Panc1 (cell line): ENCODE data around the gene RIOK3. TPM values are rescaled to one million over a fixed set of nuclear protein-coding genes. Genes with fewer than 3 reads are reported as not detected.
"Not testable (repeated sequence)": the region's sequence is repeated elsewhere in the genome, so short reads cannot be mapped to it uniquely, and the experiment has no call there.

ENCODE experiments used
- ATAC-seq: fragments of 200-7000 bp; cut with Tn5 transposase; 2 replicates; pipeline ENCODE4 v1.9.1; 2020; ENCODE audit warnings: mild to moderate bottlenecking, moderate library complexity
- BruUV-seq: library from RNA; stranded (reverse); fragments of 400-500 nt; replicated peaks from 2 replicates; lab custom pipeline; 2021; lab: Mats Ljungman, UMichigan
- CTCF ChIA-PET: fragments of 300-600 bp; sonication (Branson Sonifier 250); formaldehyde crosslinking; loops from one replicate; lab custom pipeline; 2022; ENCODE audit warnings: antibody characterized with exemption; lab: Charles Lee
- POLR2A ChIA-PET: fragments of 300-600 bp; sonication (Branson Sonifier 250); formaldehyde crosslinking; loops from one replicate; lab custom pipeline; 2022; ENCODE audit warnings: antibody characterized with exemption; lab: Charles Lee
- DNase-seq: peaks from one replicate; pipeline ENCODE4 v3.0.0-alpha.2; 2010; ENCODE audit warnings: low read depth, low spot score
- H3K27ac ChIP-seq: 2 replicates; pipeline ENCODE4 v1.5.1; 2011; ENCODE audit warnings: mild to moderate bottlenecking, low read length, inconsistent platforms
- H3K27me3 ChIP-seq: fragments of 200-500 bp; sonication (Bioruptor generic); 2 replicates; pipeline ENCODE4 v1.6.0; 2014; ENCODE audit warnings: low read length, inconsistent platforms; ENCODE audit not compliant: control insufficient read depth, insufficient read depth
- H3K36me3 ChIP-seq: fragments of 200-500 bp; sonication (Bioruptor generic); 2 replicates; pipeline ENCODE4 v1.5.1; 2014; ENCODE audit warnings: inconsistent platforms, mild to moderate bottlenecking, low read length, moderate library complexity; ENCODE audit not compliant: control insufficient read depth, insufficient read depth
- H3K4me1 ChIP-seq: 2 replicates; pipeline ENCODE4 v1.5.1; 2011; ENCODE audit warnings: inconsistent platforms, mild to moderate bottlenecking, low read length, moderate library complexity; ENCODE audit not compliant: control insufficient read depth, insufficient read depth
- H3K4me3 ChIP-seq, 2 experiments: 2 replicates each; pipeline ENCODE4 v1.5.1; 2011 to 2012; ENCODE audit warnings: low read depth in 2 of 2, low read length in 2 of 2, mild to moderate bottlenecking in 2 of 2, inconsistent platforms in 1 of 2, moderate library complexity in 1 of 2
- H3K9me3 ChIP-seq: fragments of 200-500 bp; sonication (Bioruptor generic); 2 replicates; pipeline ENCODE4 v1.5.1; 2014; ENCODE audit warnings: low read depth, mild to moderate bottlenecking, inconsistent platforms, low read length, moderate library complexity; ENCODE audit not compliant: control insufficient read depth, insufficient read depth
- POLR2AphosphoS5 ChIP-seq: IDR thresholded peaks from 2 replicates; pipeline ENCODE4 v1.6.1; 2012; ENCODE audit warnings: mild to moderate bottlenecking, low read depth, low read length, moderate library complexity
- SIN3A ChIP-seq: IDR thresholded peaks from 2 replicates; pipeline ENCODE4 v1.6.1; 2012; ENCODE audit warnings: low read depth, mild to moderate bottlenecking, low read length, moderate library complexity, borderline replicate concordance; ENCODE audit not compliant: insufficient read depth
- TCF7L2 ChIP-seq: IDR thresholded peaks from 2 replicates; pipeline ENCODE4 v1.6.1; 2011; ENCODE audit warnings: mild to moderate bottlenecking, low read depth, low read length, inconsistent platforms
- in situ Hi-C: cut with HindIII; loops from 2 replicates; pipeline ENCODE4 v1.10.0; 2016; ENCODE audit warnings: low sequenced_read_pairs, low pct_unique_long_range_greater_than_20kb
- intact Hi-C: fragments of 100-400 bp; cut with micrococcal nuclease; formaldehyde crosslinking; loops from one replicate; pipeline ENCODE4 v1.10.0; 2022; ENCODE audit not compliant: unreplicated experiment
- total RNA-seq: library from RNA; stranded (reverse); gene quantifications from one replicate; pipeline ENCODE4 v1.2.1, GENCODE V29; 2021; ENCODE audit not compliant: unreplicated experiment
- TF ChIP-seq, protein P1 (sequence below): fragments of 450-650 bp; IDR thresholded peaks from 2 replicates; pipeline ENCODE4 v1.5.1; 2017; ENCODE audit warnings: mild to moderate bottlenecking
- TF ChIP-seq, protein P2 (sequence below), 2 experiments: IDR thresholded peaks; 2 replicates each; pipeline ENCODE4 v1.6.1; 2011 to 2012; ENCODE audit warnings: low read depth in 2 of 2, control low read depth in 1 of 2, low read length in 1 of 2, mild to moderate bottlenecking in 1 of 2, moderate library complexity in 1 of 2; ENCODE audit not compliant: insufficient read depth in 1 of 2

Gene RIOK3
- total RNA-seq, 1 experiment from 2014 or later = 74.7 TPM

DNA sequence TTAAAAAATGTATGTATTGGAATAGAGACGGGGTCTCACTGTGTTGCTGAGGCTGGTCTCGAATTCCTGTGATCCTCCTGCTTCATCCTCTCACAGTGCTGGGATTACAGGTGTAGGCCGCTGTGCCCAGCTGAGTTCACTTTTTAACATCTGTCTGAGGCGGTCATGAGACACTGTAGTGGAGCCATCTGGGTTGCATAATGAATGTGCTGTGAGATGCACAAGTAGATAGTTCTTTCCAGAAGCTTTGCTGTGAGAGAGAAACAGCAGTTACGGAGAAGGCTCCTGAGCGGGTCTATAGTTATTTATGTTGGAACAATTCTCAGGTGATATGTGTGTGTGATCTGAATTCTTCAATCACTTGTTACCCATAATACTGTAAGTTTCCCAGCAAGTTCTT is 53.3 kb downstream of the RIOK3 start:
- TF ChIP-seq TCF7L2 = no peak
- TF ChIP-seq, protein P1, sequence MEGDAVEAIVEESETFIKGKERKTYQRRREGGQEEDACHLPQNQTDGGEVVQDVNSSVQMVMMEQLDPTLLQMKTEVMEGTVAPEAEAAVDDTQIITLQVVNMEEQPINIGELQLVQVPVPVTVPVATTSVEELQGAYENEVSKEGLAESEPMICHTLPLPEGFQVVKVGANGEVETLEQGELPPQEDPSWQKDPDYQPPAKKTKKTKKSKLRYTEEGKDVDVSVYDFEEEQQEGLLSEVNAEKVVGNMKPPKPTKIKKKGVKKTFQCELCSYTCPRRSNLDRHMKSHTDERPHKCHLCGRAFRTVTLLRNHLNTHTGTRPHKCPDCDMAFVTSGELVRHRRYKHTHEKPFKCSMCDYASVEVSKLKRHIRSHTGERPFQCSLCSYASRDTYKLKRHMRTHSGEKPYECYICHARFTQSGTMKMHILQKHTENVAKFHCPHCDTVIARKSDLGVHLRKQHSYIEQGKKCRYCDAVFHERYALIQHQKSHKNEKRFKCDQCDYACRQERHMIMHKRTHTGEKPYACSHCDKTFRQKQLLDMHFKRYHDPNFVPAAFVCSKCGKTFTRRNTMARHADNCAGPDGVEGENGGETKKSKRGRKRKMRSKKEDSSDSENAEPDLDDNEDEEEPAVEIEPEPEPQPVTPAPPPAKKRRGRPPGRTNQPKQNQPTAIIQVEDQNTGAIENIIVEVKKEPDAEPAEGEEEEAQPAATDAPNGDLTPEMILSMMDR = no peak
- no peak for TF ChIP-seq POLR2AphosphoS5
- TF ChIP-seq, protein P2, sequence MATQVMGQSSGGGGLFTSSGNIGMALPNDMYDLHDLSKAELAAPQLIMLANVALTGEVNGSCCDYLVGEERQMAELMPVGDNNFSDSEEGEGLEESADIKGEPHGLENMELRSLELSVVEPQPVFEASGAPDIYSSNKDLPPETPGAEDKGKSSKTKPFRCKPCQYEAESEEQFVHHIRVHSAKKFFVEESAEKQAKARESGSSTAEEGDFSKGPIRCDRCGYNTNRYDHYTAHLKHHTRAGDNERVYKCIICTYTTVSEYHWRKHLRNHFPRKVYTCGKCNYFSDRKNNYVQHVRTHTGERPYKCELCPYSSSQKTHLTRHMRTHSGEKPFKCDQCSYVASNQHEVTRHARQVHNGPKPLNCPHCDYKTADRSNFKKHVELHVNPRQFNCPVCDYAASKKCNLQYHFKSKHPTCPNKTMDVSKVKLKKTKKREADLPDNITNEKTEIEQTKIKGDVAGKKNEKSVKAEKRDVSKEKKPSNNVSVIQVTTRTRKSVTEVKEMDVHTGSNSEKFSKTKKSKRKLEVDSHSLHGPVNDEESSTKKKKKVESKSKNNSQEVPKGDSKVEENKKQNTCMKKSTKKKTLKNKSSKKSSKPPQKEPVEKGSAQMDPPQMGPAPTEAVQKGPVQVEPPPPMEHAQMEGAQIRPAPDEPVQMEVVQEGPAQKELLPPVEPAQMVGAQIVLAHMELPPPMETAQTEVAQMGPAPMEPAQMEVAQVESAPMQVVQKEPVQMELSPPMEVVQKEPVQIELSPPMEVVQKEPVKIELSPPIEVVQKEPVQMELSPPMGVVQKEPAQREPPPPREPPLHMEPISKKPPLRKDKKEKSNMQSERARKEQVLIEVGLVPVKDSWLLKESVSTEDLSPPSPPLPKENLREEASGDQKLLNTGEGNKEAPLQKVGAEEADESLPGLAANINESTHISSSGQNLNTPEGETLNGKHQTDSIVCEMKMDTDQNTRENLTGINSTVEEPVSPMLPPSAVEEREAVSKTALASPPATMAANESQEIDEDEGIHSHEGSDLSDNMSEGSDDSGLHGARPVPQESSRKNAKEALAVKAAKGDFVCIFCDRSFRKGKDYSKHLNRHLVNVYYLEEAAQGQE (IDR thresholded peaks at IDR 0.05; ENCODE audit: insufficient read depth in 1 of 2, low read depth in 2 of 2, low read length in 1 of 2) = no peak
- no peak for TF ChIP-seq SIN3A
- H3K27ac ChIP-seq = no peak overlapping the region
- intact Hi-C loops (loop anchor here (10.0 kb wide), 1 partner anchor 78 kb away; the partner anchor contains the start of gene NPC1), in situ Hi-C loops (no loop called here)
- H3K9me3 ChIP-seq = no peaks in the 10 kb centered on the region
- POLR2A ChIA-PET = interaction anchor here (0.6 kb wide), 1 partner anchor 165 kb away, joined by 5 read pairs; no protein-coding TSS in a partner anchor
- no peak for DNase-seq
- H3K36me3 ChIP-seq = no peaks in the 10 kb centered on the region; the same call in 1 of the 2 replicates
- peaks cover 15% of the 10 kb centered on the region for H3K4me1 ChIP-seq
- BruUV-seq = no TSS peak
- CTCF ChIA-PET = no interaction called here
- no peaks in the 10 kb centered on the region for H3K27me3 ChIP-seq
- no peak for ATAC-seq
- no peak overlapping the region for H3K4me3 ChIP-seq

DNA sequence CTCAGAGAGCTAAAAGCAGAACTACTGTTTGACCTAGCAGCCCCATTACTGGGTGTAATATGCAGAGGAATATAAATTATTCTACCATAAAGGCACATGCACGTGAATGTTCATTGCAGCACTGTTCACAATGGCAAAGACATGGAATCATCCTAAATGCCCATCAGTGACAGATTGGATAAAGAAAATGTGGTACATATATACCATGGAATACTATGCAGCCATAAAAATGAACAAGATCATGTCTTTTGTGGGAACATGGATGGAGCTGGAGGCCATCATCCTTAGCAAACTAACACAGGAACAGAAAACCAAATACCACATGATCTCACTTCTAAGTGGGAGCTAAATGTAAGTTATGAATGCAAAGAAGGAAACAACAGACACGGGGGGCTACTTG is 57.8 kb downstream of the RIOK3 start:
- H3K27me3 ChIP-seq, H3K36me3 ChIP-seq, in situ Hi-C loops, ATAC-seq, POLR2A ChIA-PET, H3K4me1 ChIP-seq, CTCF ChIA-PET, DNase-seq, H3K27ac ChIP-seq, H3K9me3 ChIP-seq, H3K4me3 ChIP-seq: not testable (repeated sequence)
- BruUV-seq = TSS peak; percentile 48
- intact Hi-C loops = loop anchor here (10.0 kb wide), 1 partner anchor 194 kb away; no protein-coding TSS in a partner anchor

DNA sequence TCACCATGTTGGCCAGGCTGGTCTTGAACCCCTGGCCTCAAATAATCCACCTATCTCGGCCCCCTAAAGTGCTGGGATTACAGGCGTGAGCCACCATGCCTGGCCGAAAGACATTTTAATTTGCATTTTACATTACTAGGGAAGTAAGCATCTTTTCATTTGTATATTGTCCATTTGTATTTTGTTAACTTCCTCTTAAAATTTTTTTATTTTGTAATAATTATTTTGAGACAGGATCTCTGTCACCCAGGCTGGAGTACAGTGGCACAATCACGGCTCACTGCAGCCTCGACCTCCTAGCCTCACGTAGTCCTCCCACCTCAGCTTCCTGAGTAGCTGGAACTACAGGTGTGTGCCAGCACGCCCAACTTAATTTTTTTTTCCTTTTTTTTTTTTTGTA is 59.1 kb downstream of the RIOK3 start:
- BruUV-seq, H3K9me3 ChIP-seq, in situ Hi-C loops, ATAC-seq, H3K27me3 ChIP-seq, H3K27ac ChIP-seq, H3K4me1 ChIP-seq, H3K4me3 ChIP-seq, H3K36me3 ChIP-seq, DNase-seq: not testable (repeated sequence)
- ChIA-PET CTCF (interaction anchor here (0.7 kb wide), 1 partner anchor 132 kb away, joined by 4 read pairs; no protein-coding TSS in a partner anchor), POLR2A (interaction anchor here (0.7 kb wide), 1 partner anchor 57 kb away, joined by 4 read pairs; no protein-coding TSS in a partner anchor)
- intact Hi-C loops = loop anchor here (10.0 kb wide), 1 partner anchor 193 kb away; no protein-coding TSS in a partner anchor
